Stimulated activated CD8-positive, alpha-beta memory T cell treated with anti-CD3 and anti-CD28 coated beads, Interleukin-4, amount 100 ng/mL, for 1 hour (primary cell): ENCODE results near the gene CCDC61.

Source experiments
- DNase-seq, 2 donors: peaks; one replicate each; pipeline ENCODE4 v3.0.0-alpha.2; 2020; ENCODE audit warnings: low read depth in 2 of 2, low spot score in 1 of 2

Gene CCDC61

GRCh38 chr19:46015687-46016425, 20.6 kb downstream of the CCDC61 start:
- no peak for DNase-seq

- peak; percentile 57 to 74 for DNase-seq
Measured at GRCh38 chr19:46016426-46017094, 21.3 kb downstream of the CCDC61 start.

- no peak for DNase-seq
Measured at GRCh38 chr19:46017095-46017429, 21.8 kb downstream of the CCDC61 start.

GRCh38 chr19:46017874-46018675, 22.8 kb downstream of the CCDC61 start:
- no peak for DNase-seq

- DNase-seq = no peak
Measured at GRCh38 chr19:46018729-46019251, 23.5 kb downstream of the CCDC61 start.

GRCh38 chr19:46019270-46019669, 24.0 kb downstream of the CCDC61 start:
- DNase-seq = no peak

GRCh38 chr19:46020819-46021125, 25.5 kb downstream of the CCDC61 start:
- no peak for DNase-seq

- DNase-seq = no peak
Measured at GRCh38 chr19:46021531-46022041, 26.3 kb downstream of the CCDC61 start.

- no peak for DNase-seq
Measured at GRCh38 chr19:46022061-46022430, 26.8 kb downstream of the CCDC61 start.

- no peak for DNase-seq
Measured at GRCh38 chr19:46022431-46023310, 27.4 kb downstream of the CCDC61 start, which contains the start of gene PGLYRP1. PGLYRP1 (minus strand) TSS chr19:46023053; CDS start chr19:46023021, 32 bp downstream.

GRCh38 chr19:46023311-46023779, 28.1 kb downstream of the CCDC61 start:
- no peak for DNase-seq

- DNase-seq = no peak
Measured at GRCh38 chr19:46025835-46026234, 30.6 kb downstream of the CCDC61 start.

GRCh38 chr19:46030812-46031550, 35.7 kb downstream of the CCDC61 start:
- DNase-seq = no peak

- no peak for DNase-seq
Measured at GRCh38 chr19:46031781-46032596, 36.7 kb downstream of the CCDC61 start.

- DNase-seq = no peak
Measured at GRCh38 chr19:46032597-46033025, 37.3 kb downstream of the CCDC61 start.

GRCh38 chr19:46033401-46033800, 38.1 kb downstream of the CCDC61 start:
- DNase-seq = no peak

GRCh38 chr19:46035546-46035945, 40.3 kb downstream of the CCDC61 start:
- DNase-seq = no peak

GRCh38 chr19:46035986-46036743, 40.9 kb downstream of the CCDC61 start:
- no peak for DNase-seq
